Neutrophil (primary cell): ENCODE data around the gene MYO3B.

Experiments
- H3K27ac ChIP-seq: fragments of 200-600 bp; sonication (generic); 2 replicates; pipeline ENCODE4 v1.5.1; 2016; ENCODE audit warnings: mild to moderate bottlenecking, moderate library complexity
- H3K27me3 ChIP-seq: fragments of 200-600 bp; sonication (generic); 2 replicates; pipeline ENCODE4 v1.6.0; 2016; ENCODE audit warnings: mild to moderate bottlenecking
- H3K36me3 ChIP-seq: fragments of 200-600 bp; sonication (generic); 2 replicates; pipeline ENCODE4 v1.5.1; 2017
- H3K4me1 ChIP-seq, 2 experiments: fragments of 200-600 bp in 1 of 2; sonication (generic) in 1 of 2; 1 replicate in 1 of 2; 2 replicates in 1 of 2; pipeline versions ENCODE4 v1.5.1 to v1.6.1; 2013 to 2016; ENCODE audit warnings: low read depth in 1 of 2, low read length in 1 of 2, mild to moderate bottlenecking in 1 of 2, moderate library complexity in 1 of 2; ENCODE audit not compliant: control insufficient read depth in 1 of 2, insufficient read depth in 1 of 2
- H3K4me3 ChIP-seq, 2 experiments: fragments of 200-600 bp in 1 of 2; sonication (generic) in 1 of 2; 1 replicate in 1 of 2; 2 replicates in 1 of 2; pipeline ENCODE4 v1.5.1; 2013 to 2016; ENCODE audit warnings: low read depth in 1 of 2, low read length in 1 of 2, mild to moderate bottlenecking in 1 of 2, moderate library complexity in 1 of 2
- H3K9me3 ChIP-seq: fragments of 200-600 bp; sonication (generic); 2 replicates; pipeline ENCODE4 v1.5.1; 2016
- CTCF ChIP-seq: fragments of 200-600 bp; sonication (generic); IDR thresholded peaks from 2 replicates; pipeline ENCODE4 v1.5.1; 2016; ENCODE audit warnings: antibody characterized with exemption

MYO3B gene

GRCh38 chr2:170481201-170481600 lies 303.3 kb downstream of the MYO3B start:
- Histone ChIP-seq H3K9me3 (no peaks in the 10 kb centered on the region), H3K27me3 (peaks cover 7% of the 10 kb centered on the region), H3K4me1 (no peaks in the 10 kb centered on the region), H3K36me3 (no peaks in the 10 kb centered on the region), H3K4me3 (no peak overlapping the region), H3K27ac (no peak overlapping the region)
- TF ChIP-seq CTCF: no peak

GRCh38 chr2:170484552-170484951 lies 306.6 kb downstream of the MYO3B start:
- Histone ChIP-seq H3K9me3 (no peaks in the 10 kb centered on the region), H3K27me3 (peaks cover 13% of the 10 kb centered on the region), H3K4me1 (no peaks in the 10 kb centered on the region), H3K36me3 (no peaks in the 10 kb centered on the region), H3K27ac (no peak overlapping the region), H3K4me3 (no peak overlapping the region)
- no peak for TF ChIP-seq CTCF

- Histone ChIP-seq H3K4me1 (no peaks in the 10 kb centered on the region), H3K27ac (no peak overlapping the region), H3K27me3 (peaks cover 10% of the 10 kb centered on the region), H3K9me3 (no peaks in the 10 kb centered on the region), H3K36me3 (no peaks in the 10 kb centered on the region), H3K4me3 (no peak overlapping the region)
- no peak for TF ChIP-seq CTCF
These were observed 307.5 kb downstream of the MYO3B start for GRCh38 chr2:170485254-170486026.

- H3K27ac ChIP-seq: no peak overlapping the region
- TF ChIP-seq CTCF: no peak
- no peaks in the 10 kb centered on the region for H3K4me1 ChIP-seq
These were observed 308.8 kb downstream of the MYO3B start for GRCh38 chr2:170486730-170487129.

GRCh38 chr2:170488807-170489206 lies 310.9 kb downstream of the MYO3B start:
- Histone ChIP-seq H3K27ac (no peak overlapping the region), H3K36me3 (no peaks in the 10 kb centered on the region), H3K27me3 (peaks cover 12% of the 10 kb centered on the region), H3K4me1 (no peaks in the 10 kb centered on the region), H3K4me3 (no peak overlapping the region), H3K9me3 (no peaks in the 10 kb centered on the region)
- TF ChIP-seq CTCF: no peak

More at GRCh38 chr2:170486730-170487129, 308.8 kb downstream of the MYO3B start:
- H3K4me3 ChIP-seq: no peak overlapping the region
- H3K36me3 ChIP-seq: no peaks in the 10 kb centered on the region
- peaks cover 7% of the 10 kb centered on the region for H3K27me3 ChIP-seq
- H3K9me3 ChIP-seq: no peaks in the 10 kb centered on the region
